Smooth muscle cell of the coronary artery (primary cell): ENCODE data around the gene LRRC30. TPM values are rescaled to one million over a fixed set of nuclear protein-coding genes. Genes with fewer than 3 reads are reported as not detected.

Experiments
- total RNA-seq: library from RNA; depleted of rRNA; stranded (reverse); fragments of >200 nt; gene quantifications from 2 replicates; pipeline ENCODE4 v1.2.3, GENCODE V29; 2014; ENCODE audit warnings: low replicate concordance

LRRC30 gene
- not detected in 2 replicates for total RNA-seq

GRCh38 chr18:7230626-7231349 is at the start of gene LRRC30:
Gene LRRC30, plus strand, starts transcription at chr18:7231089. Its CDS starts 50 bp downstream, at chr18:7231139.

Other genes with a start within 250 kb of the LRRC30 start
- gene LAMA1, start 113.3 kb upstream of the LRRC30 start, total RNA-seq: 1.4 and 82.3 TPM in 2 replicates